ACC112 (cell line): ENCODE measurements around the gene APC2.
"Not testable (repeated sequence)": the region's sequence is repeated elsewhere in the genome, so short reads cannot be mapped to it uniquely, and the experiment has no call there.

Experiments used
- H2AFZ ChIP-seq: fragments of 200-600 bp; sonication (generic); one replicate; pipeline ENCODE4 v1.6.0; 2017; ENCODE audit warnings: antibody characterized with exemption, low read length; ENCODE audit not compliant: unreplicated experiment
- H3K27ac ChIP-seq: fragments of 200-600 bp; sonication (generic); 2 replicates; pipeline ENCODE4 v1.5.1; 2014; ENCODE audit warnings: low read depth, mild to moderate bottlenecking, antibody characterized with exemption, low read length, moderate library complexity
- H3K27me3 ChIP-seq: fragments of 200-600 bp; sonication (generic); 2 replicates; pipeline ENCODE4 v1.6.1; 2014; ENCODE audit warnings: mild to moderate bottlenecking, antibody characterized with exemption, low read length, moderate library complexity, mixed read lengths; ENCODE audit not compliant: insufficient read depth
- H3K36me3 ChIP-seq: fragments of 200-600 bp; sonication (generic); 2 replicates; pipeline ENCODE4 v1.6.1; 2016; ENCODE audit warnings: mild to moderate bottlenecking, antibody characterized with exemption, low read length, moderate library complexity, mixed read lengths; ENCODE audit not compliant: insufficient read depth
- H3K4me1 ChIP-seq: fragments of 200-600 bp; sonication (generic); one replicate; pipeline ENCODE4 v1.6.1; 2016; ENCODE audit warnings: low read length, mixed read lengths; ENCODE audit not compliant: insufficient read depth, unreplicated experiment, control insufficient read depth
- H3K4me3 ChIP-seq: fragments of 200-600 bp; sonication (generic); 2 replicates; pipeline ENCODE4 v1.5.1; 2014; ENCODE audit warnings: mild to moderate bottlenecking, low read depth, low read length
- H3K79me2 ChIP-seq: fragments of 200-600 bp; sonication (generic); one replicate; pipeline ENCODE4 v1.6.0; 2016; ENCODE audit warnings: low read length; ENCODE audit not compliant: control insufficient read depth, unreplicated experiment, insufficient read depth

The APC2 gene

DNA sequence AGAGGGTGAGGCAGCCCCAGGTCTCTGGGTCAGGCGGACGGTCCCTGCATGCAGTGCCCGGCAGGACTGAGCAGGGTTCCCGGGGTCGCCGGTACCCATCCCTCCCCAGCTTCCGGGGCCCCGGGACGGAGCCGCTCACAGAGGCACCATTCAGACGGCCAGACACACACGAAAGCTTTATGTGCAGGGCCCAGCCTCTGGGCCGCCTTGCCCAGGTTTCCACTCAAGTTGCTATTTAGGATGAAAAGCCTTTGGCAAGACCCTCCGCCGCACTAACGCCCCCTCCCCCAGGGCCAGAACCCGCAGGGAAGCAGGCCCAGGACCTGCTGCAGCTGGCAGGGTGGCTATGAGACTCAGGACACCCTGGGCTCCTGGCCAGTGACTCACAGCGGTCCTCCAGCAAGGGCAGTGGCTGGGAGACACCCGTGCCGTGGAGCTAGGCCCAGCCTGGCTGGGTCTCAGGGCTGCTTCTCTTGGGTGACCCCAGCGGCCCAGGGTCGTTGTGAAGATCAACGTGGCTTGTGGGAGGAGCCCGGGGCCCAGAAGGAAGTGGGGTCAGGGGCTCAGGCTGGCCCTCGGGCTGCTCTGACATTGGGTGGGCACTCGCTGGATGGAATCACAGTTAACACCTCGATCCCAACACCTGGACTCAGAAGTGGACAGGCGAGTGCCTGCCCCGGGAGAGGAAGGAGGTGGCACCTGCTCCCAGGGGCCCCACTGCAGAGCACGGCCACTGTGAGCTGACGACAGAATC is 24.3 kb downstream of the APC2 start:
- H3K36me3 ChIP-seq = no peaks in the 10 kb centered on the region
- H2AFZ ChIP-seq = no peak overlapping the region
- no peak overlapping the region for H3K4me3 ChIP-seq
- no peaks in the 10 kb centered on the region for H3K27me3 ChIP-seq
- no peak overlapping the region for H3K27ac ChIP-seq
- peaks cover 14% of the 10 kb centered on the region for H3K79me2 ChIP-seq
- H3K4me1 ChIP-seq = peaks cover 2% of the 10 kb centered on the region

- H3K36me3 ChIP-seq = no peaks in the 10 kb centered on the region
- H2AFZ ChIP-seq = no peak overlapping the region
- peaks cover 2% of the 10 kb centered on the region for H3K4me1 ChIP-seq
- no peak overlapping the region for H3K4me3 ChIP-seq
- no peaks in the 10 kb centered on the region for H3K27me3 ChIP-seq
- H3K27ac ChIP-seq = no peak overlapping the region
- peaks cover 14% of the 10 kb centered on the region for H3K79me2 ChIP-seq
Measured at GRCh38 chr19:1474765-1475351, 24.9 kb downstream of the APC2 start.

DNA sequence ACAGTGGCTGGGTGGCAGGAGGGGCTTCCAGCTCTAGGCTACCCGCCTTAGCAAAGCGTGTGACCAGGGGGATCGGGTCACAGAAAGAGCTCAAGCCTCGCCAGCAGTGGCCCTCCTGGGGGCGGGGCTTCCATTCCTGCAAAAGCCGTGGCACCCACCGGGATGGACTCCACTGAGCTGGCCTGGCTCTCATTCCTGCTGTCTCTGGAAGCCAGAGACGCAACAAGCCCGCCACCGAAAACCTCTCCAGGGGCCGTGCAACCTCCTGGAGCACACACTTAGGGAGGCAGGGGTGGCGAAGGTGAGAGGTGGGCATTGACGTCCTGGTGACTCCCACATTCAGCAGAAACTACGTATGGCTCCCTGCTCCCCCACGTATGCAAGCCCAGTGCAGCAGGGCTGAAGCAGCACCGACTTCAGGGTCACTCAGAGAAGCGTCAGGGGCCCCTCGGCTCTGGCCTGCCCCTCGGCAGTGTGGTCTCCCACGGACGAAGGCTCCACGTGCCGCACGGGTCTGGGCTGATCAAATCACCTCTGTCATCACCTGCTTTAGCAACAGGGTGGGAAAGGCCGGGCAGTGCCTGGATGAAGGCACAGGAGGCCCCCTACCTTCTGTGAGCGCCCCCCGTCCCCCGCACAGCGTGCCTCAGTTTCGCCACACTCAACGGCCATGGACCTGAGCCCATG is 26.0 kb downstream of the APC2 start:
- no peaks in the 10 kb centered on the region for H3K27me3 ChIP-seq
- H2AFZ ChIP-seq = no peak overlapping the region
- H3K4me1 ChIP-seq = peaks cover 2% of the 10 kb centered on the region
- peaks cover 14% of the 10 kb centered on the region for H3K79me2 ChIP-seq
- no peak overlapping the region for H3K27ac ChIP-seq
- H3K4me3 ChIP-seq = no peak overlapping the region
- H3K36me3 ChIP-seq = no peaks in the 10 kb centered on the region

DNA sequence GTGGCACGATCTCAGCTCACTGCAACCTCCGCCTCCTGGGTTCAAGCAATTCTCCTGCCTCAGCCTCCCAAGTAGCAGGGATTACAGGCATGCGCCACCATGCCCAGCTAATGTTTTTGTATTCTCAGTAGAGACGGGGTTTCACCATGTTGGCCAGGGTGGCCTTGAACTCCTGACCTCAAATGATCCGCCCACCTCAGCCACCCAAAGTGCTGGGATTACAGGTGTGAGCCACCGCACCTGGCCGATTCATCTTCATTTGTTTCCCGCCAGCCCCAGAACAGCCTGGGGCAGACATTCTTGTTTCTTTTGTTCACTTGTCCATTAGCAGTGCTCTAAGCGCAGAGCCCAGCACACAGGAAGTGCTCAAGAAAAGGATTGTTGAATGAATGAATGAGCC is 27.1 kb downstream of the APC2 start:
- not testable (repeated sequence) for H3K27ac ChIP-seq, H2AFZ ChIP-seq, H3K4me3 ChIP-seq, H3K27me3 ChIP-seq, H3K36me3 ChIP-seq, H3K4me1 ChIP-seq
- peaks cover 14% of the 10 kb centered on the region for H3K79me2 ChIP-seq

DNA sequence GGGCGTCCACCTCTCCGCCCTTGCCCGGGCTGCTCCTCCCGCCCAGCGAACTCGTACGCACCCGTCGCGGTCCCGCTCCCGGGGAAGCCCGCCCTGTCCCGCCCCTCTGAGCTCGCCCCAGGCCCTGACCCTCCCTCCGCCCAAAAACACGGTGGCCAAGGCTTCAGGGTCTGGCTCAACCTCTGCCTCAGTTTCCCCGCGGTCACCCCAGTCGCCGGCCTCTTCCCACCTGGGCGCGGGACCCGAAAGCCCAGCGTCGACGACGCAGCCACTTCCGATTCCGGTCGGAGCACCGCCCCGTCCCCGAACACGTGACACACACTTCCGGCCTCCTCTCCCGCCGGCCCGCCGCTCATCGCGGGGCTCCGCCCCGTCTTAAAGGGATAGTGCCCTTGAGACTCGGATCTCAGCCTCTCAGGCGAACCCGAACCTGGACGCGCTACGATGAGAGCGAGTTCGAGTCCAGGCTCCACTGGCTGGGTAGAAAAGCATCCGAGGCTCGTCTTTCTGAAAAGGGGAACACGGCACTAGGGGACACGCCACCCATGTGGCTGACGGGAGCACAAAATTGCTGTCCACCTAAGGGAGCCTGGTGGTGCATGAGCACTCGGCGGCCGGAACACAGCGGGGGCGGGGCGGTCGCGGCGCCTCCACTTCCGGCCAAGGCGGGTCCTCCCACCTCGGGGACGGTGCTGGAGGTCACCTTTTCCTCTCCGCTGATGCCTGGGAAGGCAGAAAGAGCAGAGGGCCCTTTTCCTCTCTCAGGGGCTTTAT is 29.2 kb downstream of the APC2 start, which contains the start of gene C19orf25:
Gene C19orf25, minus strand, starts transcription at position 282 of the 774 bp plus-strand sequence. CDS start 312 bp downstream, outside the sequence.
- peak within 1 kb of the TSS; percentile 99 for H2AFZ ChIP-seq
- no peaks in the 10 kb centered on the region for H3K27me3 ChIP-seq
- peak within 1 kb of the TSS; percentile 86 for H3K4me3 ChIP-seq
- H3K4me1 ChIP-seq = no peaks in the 10 kb centered on the region
- no peaks in the 10 kb centered on the region for H3K36me3 ChIP-seq
- H3K79me2 ChIP-seq = peaks cover 14% of the 10 kb centered on the region
- no peak within 1 kb of the TSS for H3K27ac ChIP-seq

DNA sequence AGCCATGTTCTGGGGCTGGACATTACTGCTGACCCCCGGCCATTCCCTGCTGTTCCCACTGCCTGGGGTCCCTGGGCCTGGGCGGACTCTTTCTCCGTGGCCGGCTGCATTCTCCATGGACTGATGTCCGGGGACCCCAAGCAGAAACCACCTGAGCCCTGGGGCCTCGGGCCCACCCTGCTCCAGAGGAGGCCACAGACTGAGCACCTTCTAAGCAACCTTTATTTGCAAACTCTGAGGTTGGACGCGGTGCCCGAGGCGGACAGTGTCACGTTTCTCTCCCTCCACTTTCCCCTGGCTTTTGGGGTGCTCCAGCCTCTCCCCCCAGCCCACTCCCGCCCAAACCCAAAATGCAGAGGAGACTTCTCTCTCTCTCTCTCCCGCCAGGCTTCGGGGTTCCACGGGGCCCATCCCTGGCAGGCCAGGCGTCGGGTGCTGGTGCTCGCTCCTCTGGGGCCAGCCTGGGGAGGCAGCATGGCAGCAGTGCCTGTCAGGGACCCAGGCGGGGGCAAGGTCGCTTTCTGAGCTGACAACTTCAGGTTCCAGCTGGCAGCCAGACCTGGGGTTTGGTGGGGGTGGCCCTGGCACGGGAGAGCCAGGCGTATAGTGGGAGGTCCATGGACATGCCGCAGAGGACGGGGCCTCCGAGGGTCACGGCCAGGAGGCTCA is 31.4 kb downstream of the APC2 start:
- Histone ChIP-seq H3K27ac (no peak overlapping the region), H3K4me1 (no peaks in the 10 kb centered on the region), H3K79me2 (peaks cover 14% of the 10 kb centered on the region), H3K36me3 (no peaks in the 10 kb centered on the region), H3K27me3 (no peaks in the 10 kb centered on the region), H3K4me3 (no peak overlapping the region), H2AFZ (no peak overlapping the region)

DNA sequence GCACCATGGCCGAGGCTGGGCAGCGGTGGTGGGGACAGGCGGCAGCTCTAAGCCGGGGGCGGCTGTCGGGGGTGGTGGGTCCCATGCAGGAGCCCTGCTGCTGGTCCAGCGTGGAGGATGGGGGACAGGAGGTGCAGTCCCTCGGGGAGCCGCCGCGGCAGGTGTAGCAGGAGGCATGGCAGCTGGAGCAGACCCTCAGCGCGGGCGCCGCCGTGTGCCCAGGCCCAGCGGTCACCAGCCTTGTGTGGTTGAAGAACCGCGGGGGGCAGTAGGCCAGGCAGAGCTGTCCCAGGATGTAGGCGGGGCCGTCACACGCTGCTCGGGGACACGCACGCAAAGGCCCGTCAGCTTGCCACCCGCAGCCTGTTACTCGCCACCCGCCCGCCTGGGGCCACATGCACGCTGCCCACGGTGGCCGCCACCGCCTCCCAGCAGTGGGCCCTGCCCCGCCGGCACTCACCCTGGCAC is 32.0 kb downstream of the APC2 start:
- H3K4me1 ChIP-seq = no peaks in the 10 kb centered on the region

GRCh38 chr19:1482361-1483130 is 32.6 kb downstream of the APC2 start:
- Histone ChIP-seq H3K79me2 (peaks cover 8% of the 10 kb centered on the region), H3K4me1 (no peaks in the 10 kb centered on the region), H3K27ac (no peak overlapping the region), H3K27me3 (no peaks in the 10 kb centered on the region), H3K4me3 (no peak overlapping the region), H2AFZ (no peak overlapping the region), H3K36me3 (no peaks in the 10 kb centered on the region)

More for the DNA sequence above, 32.0 kb downstream of the APC2 start:
- Histone ChIP-seq H3K27me3 (no peaks in the 10 kb centered on the region), H3K36me3 (no peaks in the 10 kb centered on the region), H3K79me2 (peaks cover 14% of the 10 kb centered on the region), H2AFZ (no peak overlapping the region), H3K27ac (no peak overlapping the region), H3K4me3 (no peak overlapping the region)

DNA sequence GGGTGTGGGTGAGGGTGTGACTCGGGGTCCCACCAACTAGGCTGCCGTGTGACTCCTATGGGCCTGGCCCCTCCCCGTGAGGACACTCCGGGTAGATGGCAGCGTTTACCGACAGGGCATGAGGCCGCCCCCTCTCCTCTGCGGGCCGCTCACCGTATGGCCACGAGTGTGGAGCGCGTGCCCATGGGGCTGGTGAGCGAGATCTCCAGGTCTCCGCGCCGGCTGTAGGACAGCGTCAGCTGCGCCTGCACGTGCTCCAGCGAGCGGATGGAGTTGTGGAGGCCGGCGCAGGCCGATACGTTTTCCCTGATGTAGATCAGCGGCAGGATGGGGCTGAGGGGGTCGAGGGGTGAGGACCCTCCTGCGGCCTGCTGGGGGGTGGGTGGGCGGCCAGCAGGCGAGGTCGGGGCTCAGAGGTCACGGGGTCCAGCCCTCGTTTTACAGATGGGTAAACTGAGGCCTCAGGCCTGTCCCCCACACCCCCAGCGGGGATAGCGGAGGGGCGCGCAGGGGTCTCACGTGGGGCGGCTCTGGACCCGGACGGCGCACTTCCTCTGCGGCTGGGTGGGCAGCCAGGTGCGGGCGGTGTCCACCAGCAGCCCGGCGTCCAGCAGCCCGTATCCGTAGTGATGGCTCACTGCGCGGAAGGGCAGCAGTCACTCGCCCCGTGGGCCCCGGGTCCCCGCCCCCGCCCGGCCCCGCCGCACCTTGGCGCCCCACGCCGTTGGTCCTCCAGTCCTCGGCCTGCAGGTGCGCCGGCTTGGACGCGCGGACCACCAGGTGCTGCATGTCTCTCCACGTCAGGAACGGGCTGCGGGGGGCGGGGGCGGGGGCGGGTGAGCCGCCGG is 33.4 kb downstream of the APC2 start:
- Histone ChIP-seq H3K36me3 (no peaks in the 10 kb centered on the region), H3K4me1 (no peaks in the 10 kb centered on the region), H3K4me3 (no peak overlapping the region), H3K79me2 (peaks cover 3% of the 10 kb centered on the region), H3K27ac (no peak overlapping the region), H3K27me3 (no peaks in the 10 kb centered on the region), H2AFZ (no peak overlapping the region)
